GM12878 (cell line): ENCODE data around the gene LCE3C. TPM values are rescaled to one million over a fixed set of nuclear protein-coding genes. Genes with fewer than 3 reads are reported as not detected.

Experiments
- ATAC-seq: fragments of 200-7000 bp; cut with Tn5 transposase; 3 replicates; pipeline ENCODE4 v1.9.1; 2020; ENCODE audit warnings: mild to moderate bottlenecking, moderate library complexity
- BruUV-seq: library from RNA; stranded (reverse); fragments of 400-500 nt; replicated peaks from 2 replicates; lab custom pipeline; 2021; lab: Mats Ljungman, UMichigan
- CTCF ChIA-PET: fragments of 300-600 bp; sonication (Branson Sonifier 250); formaldehyde crosslinking; extraction: SDS; loops from one replicate; lab custom pipeline; 2021; ENCODE audit warnings: inconsistent platforms; lab: Yijun Ruan, JAX
- POLR2A ChIA-PET: fragments of 350-600 bp; formaldehyde crosslinking; extraction: SDS; loops from one replicate; lab custom pipeline; 2021; ENCODE audit warnings: inconsistent platforms; lab: Charles Lee
- RAD21 ChIA-PET: fragments of 300-600 bp; sonication (Branson Sonifier 250); formaldehyde crosslinking; loops from one replicate; lab custom pipeline; 2023; ENCODE audit warnings: antibody characterized with exemption; ENCODE audit not compliant: unreplicated experiment; lab: Charles Lee
- SMC1A ChIA-PET: fragments of 300-600 bp; sonication (Branson Sonifier 250); formaldehyde crosslinking; loops from one replicate; lab custom pipeline; 2023; ENCODE audit not compliant: unreplicated experiment, uncharacterized antibody; lab: Charles Lee
- DNase-seq: peaks from one replicate; pipeline ENCODE4 v3.0.0-alpha.2; 2011; ENCODE audit warnings: low read depth, low spot score
- FAIRE-seq: peaks from 3 replicates; lab custom pipeline; 2011; peaks lifted over from hg19 to GRCh38; lab: Jason Lieb, UNC
- H2AFZ ChIP-seq: 2 replicates; pipeline ENCODE4 v1.6.0; 2011; ENCODE audit warnings: low read depth, low read length, control low read depth; ENCODE audit not compliant: control insufficient read depth
- H3K27ac ChIP-seq: 2 replicates; pipeline ENCODE4 v1.5.1; 2011; ENCODE audit warnings: control low read depth; ENCODE audit not compliant: control insufficient read depth, insufficient read depth
- H3K27me3 ChIP-seq, 2 experiments: replicated peaks in 1 of 2; 2 replicates each; pipeline versions ENCODE4 v1.6.0 to v1.6.1; 2011; ENCODE audit warnings: low read length in 1 of 2; ENCODE audit not compliant: control insufficient read depth in 2 of 2, insufficient read depth in 2 of 2
- H3K36me3 ChIP-seq, 2 experiments: 2 replicates each; pipeline ENCODE4 v1.5.1; 2011; ENCODE audit warnings: low read length in 1 of 2; ENCODE audit not compliant: control insufficient read depth in 2 of 2, insufficient read depth in 2 of 2
- H3K4me1 ChIP-seq: 2 replicates; pipeline ENCODE4 v1.6.1; 2011; ENCODE audit warnings: mild to moderate bottlenecking, low read length, moderate library complexity, mixed read lengths; ENCODE audit not compliant: control insufficient read depth, insufficient read depth
- H3K4me2 ChIP-seq: 2 replicates; pipeline ENCODE4 v1.6.0; 2011; ENCODE audit warnings: control low read depth; ENCODE audit not compliant: control insufficient read depth, insufficient read depth
- H3K4me3 ChIP-seq: fragments of 200-600 bp; sonication (generic); 2 replicates; pipeline ENCODE4 v1.5.1; 2016
- H3K79me2 ChIP-seq: 2 replicates; pipeline ENCODE4 v1.6.0; 2011; ENCODE audit warnings: low read length; ENCODE audit not compliant: control insufficient read depth, insufficient read depth
- H3K9ac ChIP-seq: 2 replicates; pipeline ENCODE4 v1.8.0; 2011; ENCODE audit warnings: low read length, control low read depth, mixed read lengths; ENCODE audit not compliant: control insufficient read depth, insufficient read depth
- H3K9me3 ChIP-seq: replicated peaks from 3 replicates; pipeline ENCODE4 v1.5.1; 2011; ENCODE audit warnings: mild to moderate bottlenecking, low read length; ENCODE audit not compliant: control insufficient read depth, insufficient read depth
- H4K20me1 ChIP-seq: 2 replicates; pipeline ENCODE4 v1.6.0; 2011; ENCODE audit not compliant: control insufficient read depth, insufficient read depth
- ATF7 ChIP-seq: fragments of 450-650 bp; IDR thresholded peaks from 2 replicates; pipeline ENCODE4 v1.6.1; 2016; ENCODE audit warnings: low read depth, mild to moderate bottlenecking
- CUX1 ChIP-seq: IDR thresholded peaks from 2 replicates; pipeline ENCODE4 v1.6.1; 2012; ENCODE audit warnings: improper control_type of control experiment, low read depth, low read length; ENCODE audit not compliant: insufficient replicate concordance
- HCFC1 ChIP-seq: fragments of 150-350 bp; IDR thresholded peaks from 2 replicates; pipeline ENCODE4 v1.6.1; 2014; ENCODE audit warnings: low read length
- HDAC6 ChIP-seq: fragments of 200-600 bp; sonication (generic); IDR thresholded peaks from one replicate; pipeline ENCODE4 v1.8.0; 2017; ENCODE audit warnings: antibody characterized with exemption; ENCODE audit not compliant: unreplicated experiment
- IRF4 ChIP-seq: IDR thresholded peaks from 2 replicates; pipeline ENCODE4 v1.6.1; 2011; ENCODE audit warnings: low read depth, low read length
- IRF5 ChIP-seq: fragments of 450-650 bp; IDR thresholded peaks from 2 replicates; pipeline ENCODE4 v1.6.1; 2017; ENCODE audit warnings: borderline replicate concordance
- KAT2A ChIP-seq: conservative IDR thresholded peaks from 2 replicates; pipeline ENCODE4 v1.6.1; 2011; ENCODE audit warnings: low read depth, low read length; ENCODE audit not compliant: control insufficient read depth
- MEF2A ChIP-seq: IDR thresholded peaks from 2 replicates; pipeline ENCODE4 v1.6.1; 2011; ENCODE audit warnings: low read depth, mild to moderate bottlenecking, low read length, moderate library complexity; ENCODE audit not compliant: insufficient read depth
- RBBP5 ChIP-seq: fragments of 200-600 bp; sonication (generic); conservative IDR thresholded peaks from 2 replicates; pipeline ENCODE4 v1.6.1; 2016
- RFX5 ChIP-seq: IDR thresholded peaks from 2 replicates; pipeline ENCODE4 v1.6.1; 2011; ENCODE audit warnings: low read depth, low read length, improper control_type of control experiment
- SIX5 ChIP-seq: IDR thresholded peaks from 2 replicates; pipeline ENCODE4 v1.6.1; 2011; ENCODE audit warnings: mild to moderate bottlenecking, low read depth, low read length, moderate library complexity; ENCODE audit not compliant: severe bottlenecking
- USF2 ChIP-seq: IDR thresholded peaks from 2 replicates; pipeline ENCODE4 v1.6.1; 2011; ENCODE audit warnings: low read depth, low read length, improper control_type of control experiment, borderline replicate concordance
- ZNF217 ChIP-seq: fragments of 450-650 bp; IDR thresholded peaks from 2 replicates; pipeline ENCODE4 v1.6.1; 2017; ENCODE audit warnings: antibody characterized with exemption, mild to moderate bottlenecking
- WGBS: methylation state at CpG from one replicate; pipeline ENCODE4 v1.1.6; 2016; ENCODE audit warnings: low lambda C conversion rate; ENCODE audit not compliant: insufficient replicate concordance, insufficient coverage; ENCODE audit errors: missing lambda C conversion rate; 5-methylcytosine and 5-hydroxymethylcytosine counted together
- in situ Hi-C: fragments of 300-500 bp; cut with MboI; formaldehyde crosslinking; loops from 9 replicates; pipeline ENCODE4 v1.14.3; 2018; ENCODE audit warnings: mixed read lengths
- intact Hi-C: fragments of 100-400 bp; cut with micrococcal nuclease; formaldehyde crosslinking; loops from one replicate; pipeline ENCODE4 v1.14.2; 2022; ENCODE audit not compliant: unreplicated experiment
- polyA plus RNA-seq, 11 experiments: library from polyadenylated mRNA; depleted of rRNA in 4 of 11; unstranded in 6 of 11; stranded (reverse) in 5 of 11; fragments of >200 nt; fragmentation: Nextera tagmentation in 4 of 11; fragmentation: Illumina TruSeq in 1 of 11; extraction: Ambion mirVana in 4 of 11; extraction: Trizol in 1 of 11; gene quantifications; 1 replicate in 1 of 11; 2 replicates in 10 of 11; pipeline versions ENCODE4 v1.2.1 to v1.2.3, GENCODE V29; 2011 to 2016; ENCODE audit warnings: inconsistent platforms in 2 of 11, missing spikeins in 2 of 11, low read depth in 1 of 11
- total RNA-seq, 4 experiments: library from RNA; depleted of rRNA in 3 of 4; stranded (reverse); fragments of >200 nt in 3 of 4; fragmentation: Illumina TruSeq in 1 of 4; extraction: Trizol in 1 of 4; gene quantifications; 2 replicates each; pipeline versions ENCODE4 v1.2.1 to v1.2.3, GENCODE V29; 2013 to 2021
- TF ChIP-seq, protein P1 (sequence below): fragments of 450-650 bp; IDR thresholded peaks from 2 replicates; pipeline ENCODE4 v1.6.1; 2017; ENCODE audit warnings: mild to moderate bottlenecking, moderate library complexity

LCE3C gene
- total and polyA plus RNA-seq, 10 of the 15 experiments (the other 5 are each of a cell fraction or from before 2014, with no cell fraction given), result not detected

DNA sequence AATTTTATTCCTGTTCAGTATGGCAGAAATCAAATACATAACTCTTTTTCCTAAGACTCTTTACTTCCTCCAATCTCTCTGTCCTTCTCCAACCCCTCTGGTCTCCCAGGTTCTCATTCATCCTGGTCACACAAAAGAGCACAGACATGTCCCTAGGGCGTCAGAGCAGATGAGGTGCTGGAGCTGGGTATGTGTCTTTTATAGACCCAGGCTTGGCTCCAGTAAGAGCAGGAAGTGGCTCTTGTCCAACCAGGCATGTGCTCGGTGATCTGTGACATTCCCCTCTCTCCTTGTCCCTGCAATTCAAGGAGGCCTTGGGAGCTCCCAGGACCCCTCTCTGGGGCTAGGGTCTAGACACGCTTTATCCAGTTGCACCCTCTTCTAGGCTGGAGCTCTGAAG lies 45.1 kb downstream of the LCE3C start:
- no peaks in the 10 kb centered on the region for H3K4me1 ChIP-seq
- BruUV-seq, result no TSS peak
- FAIRE-seq (no peak), DNase-seq (no peak), ATAC-seq (no peak)
- no peaks in the 10 kb centered on the region for H3K79me2 ChIP-seq
- CTCF ChIA-PET, result interaction anchor here (1.2 kb wide), 1 partner anchor 224 kb away, joined by 4 read pairs; no protein-coding TSS in a partner anchor
- no peaks in the 10 kb centered on the region for H3K9me3 ChIP-seq
- H3K27me3 ChIP-seq, result no peaks in the 10 kb centered on the region
- RAD21 ChIA-PET, result no interaction called here
- SMC1A ChIA-PET, result interaction anchor here (1.6 kb wide), 1 partner anchor 8 kb away, joined by 4 read pairs; no protein-coding TSS in a partner anchor
- H2AFZ ChIP-seq, result no peak overlapping the region
- WGBS, result 0% methylated on average over 3 of the region's 3 CpGs
- intact Hi-C loops (no loop called here), in situ Hi-C loops (no loop called here)
- POLR2A ChIA-PET, result no interaction called here
- no peaks in the 10 kb centered on the region for H3K36me3 ChIP-seq
- no peaks in the 10 kb centered on the region for H4K20me1 ChIP-seq
- no peak overlapping the region for H3K27ac ChIP-seq
- no peak overlapping the region for H3K4me3 ChIP-seq
- H3K4me2 ChIP-seq, result no peak overlapping the region
- H3K9ac ChIP-seq, result no peak overlapping the region
- TF ChIP-seq HCFC1, result no peak
- TF ChIP-seq, protein P1, sequence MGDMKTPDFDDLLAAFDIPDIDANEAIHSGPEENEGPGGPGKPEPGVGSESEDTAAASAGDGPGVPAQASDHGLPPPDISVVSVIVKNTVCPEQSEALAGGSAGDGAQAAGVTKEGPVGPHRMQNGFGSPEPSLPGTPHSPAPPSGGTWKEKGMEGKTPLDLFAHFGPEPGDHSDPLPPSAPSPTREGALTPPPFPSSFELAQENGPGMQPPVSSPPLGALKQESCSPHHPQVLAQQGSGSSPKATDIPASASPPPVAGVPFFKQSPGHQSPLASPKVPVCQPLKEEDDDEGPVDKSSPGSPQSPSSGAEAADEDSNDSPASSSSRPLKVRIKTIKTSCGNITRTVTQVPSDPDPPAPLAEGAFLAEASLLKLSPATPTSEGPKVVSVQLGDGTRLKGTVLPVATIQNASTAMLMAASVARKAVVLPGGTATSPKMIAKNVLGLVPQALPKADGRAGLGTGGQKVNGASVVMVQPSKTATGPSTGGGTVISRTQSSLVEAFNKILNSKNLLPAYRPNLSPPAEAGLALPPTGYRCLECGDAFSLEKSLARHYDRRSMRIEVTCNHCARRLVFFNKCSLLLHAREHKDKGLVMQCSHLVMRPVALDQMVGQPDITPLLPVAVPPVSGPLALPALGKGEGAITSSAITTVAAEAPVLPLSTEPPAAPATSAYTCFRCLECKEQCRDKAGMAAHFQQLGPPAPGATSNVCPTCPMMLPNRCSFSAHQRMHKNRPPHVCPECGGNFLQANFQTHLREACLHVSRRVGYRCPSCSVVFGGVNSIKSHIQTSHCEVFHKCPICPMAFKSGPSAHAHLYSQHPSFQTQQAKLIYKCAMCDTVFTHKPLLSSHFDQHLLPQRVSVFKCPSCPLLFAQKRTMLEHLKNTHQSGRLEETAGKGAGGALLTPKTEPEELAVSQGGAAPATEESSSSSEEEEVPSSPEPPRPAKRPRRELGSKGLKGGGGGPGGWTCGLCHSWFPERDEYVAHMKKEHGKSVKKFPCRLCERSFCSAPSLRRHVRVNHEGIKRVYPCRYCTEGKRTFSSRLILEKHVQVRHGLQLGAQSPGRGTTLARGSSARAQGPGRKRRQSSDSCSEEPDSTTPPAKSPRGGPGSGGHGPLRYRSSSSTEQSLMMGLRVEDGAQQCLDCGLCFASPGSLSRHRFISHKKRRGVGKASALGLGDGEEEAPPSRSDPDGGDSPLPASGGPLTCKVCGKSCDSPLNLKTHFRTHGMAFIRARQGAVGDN, result no peak
- TF ChIP-seq KAT2A, result no peak
- TF ChIP-seq MEF2A, result no peak
- no peak for TF ChIP-seq HDAC6
- no peak for TF ChIP-seq RFX5
- no peak for TF ChIP-seq RBBP5
- no peak for TF ChIP-seq SIX5
- no peak for TF ChIP-seq IRF5
- TF ChIP-seq ATF7, result no peak
- no peak for TF ChIP-seq ZNF217
- TF ChIP-seq CUX1, result no peak
- no peak for TF ChIP-seq USF2
- TF ChIP-seq IRF4, result no peak
